CD8-positive, alpha-beta memory T cell (primary cell): Measurements from ENCODE around the gene HSD11B1L. TPM values are rescaled to one million over a fixed set of nuclear protein-coding genes. Genes with fewer than 3 reads are reported as not detected.

Source experiments
- CTCF ChIA-PET: fragments of 350-600 bp; sonication (Branson Sonifier 250); formaldehyde crosslinking; loops from one replicate; lab custom pipeline; 2021; ENCODE audit warnings: antibody characterized with exemption; lab: Charles Lee
- POLR2A ChIA-PET: fragments of 350-600 bp; sonication (Branson Sonifier 250); formaldehyde crosslinking; loops from one replicate; lab custom pipeline; 2021; ENCODE audit warnings: antibody characterized with exemption; lab: Charles Lee
- DNase-seq, 5 donors: peaks; one replicate each; pipeline versions ENCODE4 v3.0.0 to v3.0.0-alpha.2; 2020 to 2022; ENCODE audit warnings: mixed read lengths in 1 of 5
- H3K27ac ChIP-seq: one replicate; pipeline ENCODE4 v1.7.0; 2013; ENCODE audit warnings: low read depth, mild to moderate bottlenecking, low read length, moderate library complexity
- H3K27me3 ChIP-seq: 2 replicates; pipeline ENCODE4 v1.7.0; 2013; ENCODE audit warnings: low read length, mild to moderate bottlenecking; ENCODE audit not compliant: insufficient read depth, poor library complexity, severe bottlenecking
- H3K36me3 ChIP-seq: 2 replicates; pipeline ENCODE4 v1.7.0; 2013; ENCODE audit warnings: mild to moderate bottlenecking, low read length, moderate library complexity; ENCODE audit not compliant: insufficient read depth
- H3K4me1 ChIP-seq: 2 replicates; pipeline ENCODE4 v1.7.0; 2013; ENCODE audit warnings: mild to moderate bottlenecking, low read length, moderate library complexity; ENCODE audit not compliant: insufficient read depth
- H3K4me3 ChIP-seq: 2 replicates; pipeline ENCODE4 v1.7.0; 2013; ENCODE audit warnings: mild to moderate bottlenecking, low read length
- H3K9me3 ChIP-seq: 2 replicates; pipeline ENCODE4 v1.7.0; 2013; ENCODE audit warnings: mild to moderate bottlenecking, low read length
- H3K27ac Mint-ChIP-seq, 8 donors: one replicate each; pipeline ENCODE4 v1.8.0; 2020 to 2021; ENCODE audit warnings: mixed read lengths in 8 of 8, mild to moderate bottlenecking in 6 of 8, inconsistent platforms in 3 of 8, moderate library complexity in 3 of 8
- H3K27me3 Mint-ChIP-seq, 2 donors: one replicate each; pipeline ENCODE4 v1.8.0; 2020 to 2021; ENCODE audit warnings: mixed read lengths in 2 of 2, mild to moderate bottlenecking in 1 of 2, moderate library complexity in 1 of 2
- H3K36me3 Mint-ChIP-seq, 3 donors: one replicate each; pipeline ENCODE4 v1.8.0; 2020 to 2021; ENCODE audit warnings: mixed read lengths in 3 of 3, inconsistent platforms in 1 of 3, mild to moderate bottlenecking in 1 of 3
- H3K4me1 Mint-ChIP-seq, 3 donors: one replicate each; pipeline ENCODE4 v1.8.0; 2020 to 2021; ENCODE audit warnings: mixed read lengths in 3 of 3, inconsistent platforms in 1 of 3, mild to moderate bottlenecking in 1 of 3
- H3K4me3 Mint-ChIP-seq, 7 donors: one replicate each; pipeline ENCODE4 v1.8.0; 2020 to 2021; ENCODE audit warnings: mixed read lengths in 7 of 7, mild to moderate bottlenecking in 6 of 7, moderate library complexity in 4 of 7, inconsistent platforms in 2 of 7
- H3K9me3 Mint-ChIP-seq, 5 donors: one replicate each; pipeline ENCODE4 v1.8.0; 2020 to 2022; ENCODE audit warnings: mixed read lengths in 5 of 5, mild to moderate bottlenecking in 3 of 5, moderate library complexity in 2 of 5, inconsistent platforms in 1 of 5
- polyA plus RNA-seq: library from polyadenylated mRNA; unstranded; fragments of 300-500 nt; fragmentation: Illumina TruSeq; gene quantifications from one replicate; pipeline ENCODE4 v1.2.3, GENCODE V29; 2021
- total RNA-seq, 2 experiments: library from RNA; stranded (reverse); gene quantifications; one replicate each; pipeline ENCODE4 v1.2.3, GENCODE V29; 2021

The HSD11B1L gene
- total and polyA plus RNA-seq, 3 experiments from 2014 or later: 1.4 to 4.0 (median 2.3) TPM

- H3K4me3 Mint-ChIP-seq: peak overlapping the region in 1 of 7 donors; percentile 27
- H3K27ac ChIP-seq: no peak overlapping the region
Observed at GRCh38 chr19:5694167-5694955, 13.5 kb downstream of the HSD11B1L start.

DNA sequence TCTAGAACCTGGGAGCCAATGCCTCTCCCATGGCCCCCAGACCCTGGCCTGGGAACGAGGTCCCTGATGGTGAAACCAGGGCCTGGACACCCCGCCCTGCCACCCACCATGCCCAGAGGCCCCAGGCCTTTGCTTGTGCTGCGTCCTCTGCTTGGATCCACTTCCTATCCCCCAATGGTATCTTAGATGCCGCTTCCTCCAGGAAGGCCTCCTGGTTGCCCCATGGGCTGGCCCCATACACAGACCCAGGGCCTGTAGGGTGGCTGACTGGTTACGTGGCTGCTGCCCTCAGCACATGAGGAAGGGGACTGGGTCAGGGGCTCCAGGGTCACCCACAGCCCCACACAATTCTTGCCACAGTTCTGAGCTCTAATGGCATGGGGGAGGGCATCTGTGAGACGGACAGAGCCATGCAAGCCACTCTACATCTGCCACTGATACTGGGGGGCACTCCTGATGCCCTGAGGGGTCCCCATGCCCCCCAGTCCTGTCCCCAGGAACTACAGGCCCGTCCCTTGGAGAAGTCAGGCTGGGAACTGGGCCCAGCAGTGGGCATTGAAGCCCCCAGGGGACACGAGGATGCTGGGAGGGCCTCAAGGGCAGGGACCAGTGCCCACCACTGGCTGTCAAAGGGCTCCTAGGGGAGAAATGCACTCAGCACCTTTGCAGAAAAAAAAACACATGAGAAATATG is 14.3 kb downstream of the HSD11B1L start:
- Histone ChIP-seq H3K27ac (no peak overlapping the region), H3K4me1 (peaks cover 10% of the 10 kb centered on the region), H3K9me3 (no peaks in the 10 kb centered on the region), H3K36me3 (peaks cover 18% of the 10 kb centered on the region), H3K4me3 (no peak overlapping the region), H3K27me3 (no peaks in the 10 kb centered on the region)
- Mint-ChIP-seq H3K36me3 (peaks cover 0 to 76% (median 0%) of the 10 kb centered on the region in 3 donors), H3K4me3 (no peak overlapping the region), H3K9me3 (no peaks in the 10 kb centered on the region), H3K27ac (peak overlapping the region in 2 of 8 donors; percentile 32 to 36), H3K27me3 (no peaks in the 10 kb centered on the region), H3K4me1 (peaks cover 11 to 34% (median 17%) of the 10 kb centered on the region in 3 donors)
- POLR2A ChIA-PET: no interaction called here
- CTCF ChIA-PET: interaction anchor here (1.4 kb wide), 1 partner anchor 24 kb away, joined by 3 read pairs; no protein-coding TSS in a partner anchor
- no peak for DNase-seq

More at GRCh38 chr19:5694167-5694955, 13.5 kb downstream of the HSD11B1L start:
- no peaks in the 10 kb centered on the region for H3K9me3 Mint-ChIP-seq
- Histone ChIP-seq H3K36me3 (peaks cover 18% of the 10 kb centered on the region), H3K9me3 (no peaks in the 10 kb centered on the region), H3K4me3 (no peak overlapping the region), H3K4me1 (peaks cover 10% of the 10 kb centered on the region), H3K27me3 (no peaks in the 10 kb centered on the region)
- no peak for DNase-seq
- H3K27ac Mint-ChIP-seq: no peak overlapping the region
- no peaks in the 10 kb centered on the region for H3K27me3 Mint-ChIP-seq
- ChIA-PET CTCF (interaction anchor here (1.4 to 1.5 kb wide), 2 partner anchors 25 to 27 kb away, joined by 3 read pairs; no protein-coding TSS in a partner anchor), POLR2A (interaction anchor here (1.4 kb wide), 1 partner anchor 26 kb away, joined by 3 read pairs; the partner anchor contains the start of gene LONP1)
- H3K4me1 Mint-ChIP-seq: peaks cover 16 to 38% (median 22%) of the 10 kb centered on the region in 3 donors
- peaks cover 0 to 77% (median 0%) of the 10 kb centered on the region in 3 donors for H3K36me3 Mint-ChIP-seq

DNA sequence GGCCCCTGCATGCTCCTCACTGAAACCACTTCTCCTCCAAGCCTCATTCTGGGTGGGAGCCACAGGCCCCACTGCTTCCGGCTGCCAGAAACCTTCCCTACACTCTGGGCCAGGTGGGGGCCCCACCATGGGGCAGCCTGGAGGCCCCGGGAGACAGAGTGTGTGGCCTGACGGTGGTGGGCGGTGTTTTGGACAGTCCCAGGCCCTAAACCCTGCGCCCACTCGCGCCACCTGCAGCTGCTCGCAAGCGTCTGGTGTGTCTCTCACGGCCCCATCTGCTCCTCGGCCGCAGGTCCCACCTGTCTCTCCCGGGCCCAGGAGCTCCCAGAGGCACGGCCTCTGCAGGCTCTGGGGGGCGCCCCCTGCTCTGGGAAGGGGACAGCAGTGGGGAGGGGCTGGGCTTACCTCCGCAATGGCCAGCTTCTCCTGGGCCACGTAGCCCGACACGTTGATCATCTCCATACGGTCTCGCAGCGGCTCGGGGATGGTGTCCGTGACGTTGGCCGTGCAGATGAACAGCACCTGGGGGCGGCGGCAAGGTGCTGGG is 14.9 kb downstream of the HSD11B1L start:
- ChIA-PET CTCF (interaction anchor here (1.4 kb wide), 1 partner anchor 23 kb away, joined by 3 read pairs; no protein-coding TSS in a partner anchor), POLR2A (no interaction called here)
- Mint-ChIP-seq H3K27me3 (no peaks in the 10 kb centered on the region), H3K36me3 (peaks cover 0 to 73% (median 0%) of the 10 kb centered on the region in 3 donors), H3K9me3 (no peaks in the 10 kb centered on the region), H3K4me1 (peaks cover 7 to 27% (median 14%) of the 10 kb centered on the region in 3 donors), H3K27ac (peak overlapping the region in 1 of 8 donors; percentile 36), H3K4me3 (no peak overlapping the region)
- Histone ChIP-seq H3K9me3 (no peaks in the 10 kb centered on the region), H3K36me3 (peaks cover 18% of the 10 kb centered on the region), H3K27me3 (no peaks in the 10 kb centered on the region), H3K27ac (no peak overlapping the region), H3K4me1 (peaks cover 10% of the 10 kb centered on the region), H3K4me3 (no peak overlapping the region)
- no peak for DNase-seq

DNA sequence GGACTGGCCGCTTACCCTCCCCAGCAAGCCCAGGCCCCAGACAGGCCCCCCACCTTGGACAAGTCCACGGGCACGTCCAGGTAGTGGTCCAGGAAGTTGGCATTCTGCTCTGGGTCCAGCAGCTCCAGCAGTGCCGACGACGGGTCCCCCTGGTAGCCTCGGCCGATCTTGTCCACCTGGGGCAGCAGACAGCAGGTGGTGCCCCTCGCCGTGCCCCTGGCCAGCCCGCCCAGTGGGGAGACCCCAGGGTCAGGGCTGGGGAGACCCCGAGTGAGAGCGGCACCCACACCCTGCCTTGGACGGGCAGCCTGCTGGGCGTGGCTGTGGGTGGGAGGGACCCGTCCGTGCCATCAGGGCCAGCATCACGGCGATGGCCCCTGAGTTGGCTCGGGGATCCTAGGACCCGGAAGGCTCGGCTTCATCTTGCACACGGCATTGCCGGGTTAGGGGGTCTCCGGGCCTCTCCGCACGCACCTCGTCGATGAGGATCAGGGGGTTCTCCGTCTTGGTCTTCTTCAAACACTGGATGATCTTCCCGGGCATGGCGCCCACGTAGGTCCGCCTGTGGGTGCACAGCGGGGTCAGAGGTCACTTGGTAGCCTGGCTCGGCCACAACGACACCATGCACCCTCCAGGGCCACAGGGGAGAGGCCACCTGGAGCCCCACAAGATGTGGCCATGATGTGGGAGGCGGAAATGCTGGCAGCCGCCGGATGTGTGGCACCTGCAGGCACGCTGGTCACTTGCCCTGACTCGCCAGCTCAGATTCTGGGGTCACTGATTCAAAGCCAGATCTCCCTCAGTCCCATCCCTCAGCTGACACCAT is 15.6 kb downstream of the HSD11B1L start:
- peaks cover 0 to 74% (median 3%) of the 10 kb centered on the region in 3 donors for H3K36me3 Mint-ChIP-seq
- Histone ChIP-seq H3K4me1 (peaks cover 3% of the 10 kb centered on the region), H3K36me3 (peaks cover 18% of the 10 kb centered on the region), H3K27me3 (no peaks in the 10 kb centered on the region), H3K27ac (no peak overlapping the region), H3K9me3 (no peaks in the 10 kb centered on the region), H3K4me3 (no peak overlapping the region)
- no peaks in the 10 kb centered on the region for H3K27me3 Mint-ChIP-seq
- ChIA-PET POLR2A (no interaction called here), CTCF (no interaction called here)
- DNase-seq: no peak
- H3K9me3 Mint-ChIP-seq: no peaks in the 10 kb centered on the region
- H3K4me1 Mint-ChIP-seq: peaks cover 2 to 22% (median 9%) of the 10 kb centered on the region in 3 donors
- no peak overlapping the region for H3K4me3 Mint-ChIP-seq
- peak overlapping the region in 1 of 8 donors; percentile 38 for H3K27ac Mint-ChIP-seq

DNA sequence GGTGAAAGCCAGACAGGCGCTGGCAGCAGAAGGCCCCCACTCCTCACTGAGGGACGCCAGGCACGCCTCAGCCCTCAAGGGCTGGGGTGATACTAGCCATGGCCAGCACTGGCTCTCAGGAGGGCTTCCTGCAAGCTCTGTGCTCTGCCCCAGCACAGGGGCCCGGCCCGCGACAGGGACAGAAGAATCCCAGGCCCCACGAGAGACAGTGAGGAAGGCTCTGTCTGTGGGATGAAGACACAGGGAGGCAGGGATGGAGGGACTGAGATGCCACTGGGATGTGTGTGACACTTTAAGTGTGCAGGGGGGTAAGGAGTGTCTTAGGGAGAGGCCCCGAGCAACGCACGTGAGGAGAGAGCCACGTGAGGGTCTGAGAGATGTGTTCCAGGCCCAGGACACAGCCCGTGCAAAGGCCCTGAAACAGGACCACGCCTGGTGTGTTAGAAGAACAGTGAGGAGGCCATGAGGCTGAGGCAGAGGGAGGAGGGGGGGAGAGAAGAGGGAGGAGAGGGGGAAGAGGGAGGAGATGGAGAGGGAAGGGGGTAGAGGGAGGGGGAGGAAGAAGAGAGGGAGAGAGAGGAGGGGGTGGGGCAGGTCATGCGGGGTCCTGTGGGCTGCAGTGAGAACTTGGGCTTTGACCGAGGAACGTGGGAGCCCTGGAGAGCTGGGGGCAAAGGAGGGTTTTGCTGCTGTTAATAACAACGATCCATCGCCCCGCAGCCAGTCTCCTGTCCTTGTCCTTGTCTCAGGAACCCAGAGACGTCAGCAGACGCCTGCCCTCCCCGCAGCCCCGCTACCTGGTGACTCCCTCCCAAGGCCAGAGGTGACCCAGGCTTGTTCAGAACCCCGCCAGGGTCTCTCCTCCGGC is 16.4 kb downstream of the HSD11B1L start:
- Histone ChIP-seq H3K27me3 (no peaks in the 10 kb centered on the region), H3K4me3 (no peak overlapping the region), H3K4me1 (no peaks in the 10 kb centered on the region), H3K36me3 (peaks cover 18% of the 10 kb centered on the region), H3K27ac (no peak overlapping the region), H3K9me3 (no peaks in the 10 kb centered on the region)
- DNase-seq: no peak
- no peaks in the 10 kb centered on the region for H3K27me3 Mint-ChIP-seq
- no peak overlapping the region for H3K4me3 Mint-ChIP-seq
- ChIA-PET POLR2A (no interaction called here), CTCF (no interaction called here)
- no peaks in the 10 kb centered on the region for H3K9me3 Mint-ChIP-seq
- H3K36me3 Mint-ChIP-seq: peaks cover 0 to 68% (median 3%) of the 10 kb centered on the region in 3 donors
- peak overlapping the region in 2 of 8 donors; percentile 38 to 75 for H3K27ac Mint-ChIP-seq
- peaks cover 0 to 16% (median 6%) of the 10 kb centered on the region in 3 donors for H3K4me1 Mint-ChIP-seq

GRCh38 chr19:5697890-5698634 is 17.2 kb downstream of the HSD11B1L start:
- no peak overlapping the region for H3K27ac Mint-ChIP-seq
- H3K4me3 Mint-ChIP-seq: peak overlapping the region in 1 of 7 donors; percentile 40
- H3K4me1 Mint-ChIP-seq: peaks cover 0 to 8% (median 0%) of the 10 kb centered on the region in 3 donors

More at GRCh38 chr19:5697890-5698634, 17.2 kb downstream of the HSD11B1L start:
- Histone ChIP-seq H3K36me3 (peaks cover 11% of the 10 kb centered on the region), H3K4me1 (no peaks in the 10 kb centered on the region), H3K9me3 (no peaks in the 10 kb centered on the region), H3K4me3 (no peak overlapping the region), H3K27ac (no peak overlapping the region), H3K27me3 (no peaks in the 10 kb centered on the region)
- DNase-seq: no peak
- H3K36me3 Mint-ChIP-seq: peaks cover 0 to 63% (median 3%) of the 10 kb centered on the region in 3 donors
- CTCF ChIA-PET: interaction anchor here (0.6 to 1.3 kb wide), 2 partner anchors 8 to 20 kb away, joined by 4 to 7 read pairs; partner anchors contain the start of gene RPL36
- POLR2A ChIA-PET: no interaction called here
- H3K27me3 Mint-ChIP-seq: no peaks in the 10 kb centered on the region
- no peaks in the 10 kb centered on the region for H3K9me3 Mint-ChIP-seq
